H9 (cell line): ENCODE data around the gene SH2B2. TPM values are rescaled to one million over a fixed set of nuclear protein-coding genes. Genes with fewer than 3 reads are reported as not detected.

ENCODE experiments used
- DNase-seq: peaks from one replicate; pipeline ENCODE4 v3.0.0-alpha.2; 2017
- H2AFZ ChIP-seq: one replicate; pipeline ENCODE4 v1.6.1; 2013; ENCODE audit warnings: mild to moderate bottlenecking, low read length, control low read depth, moderate library complexity
- H2AK5ac ChIP-seq: 2 replicates; pipeline ENCODE4 v1.6.1; 2013; ENCODE audit warnings: low read length, control low read depth, mixed read lengths; ENCODE audit not compliant: insufficient read length
- H2BK120ac ChIP-seq: one replicate; pipeline ENCODE4 v1.6.1; 2013; ENCODE audit warnings: low read depth, mild to moderate bottlenecking, low read length, control low read depth, inconsistent platforms; ENCODE audit not compliant: poor library complexity, severe bottlenecking
- H2BK12ac ChIP-seq: 2 replicates; pipeline ENCODE4 v1.6.1; 2013; ENCODE audit warnings: low read length, control low read depth, mixed read lengths, low read depth; ENCODE audit not compliant: insufficient read length
- H2BK15ac ChIP-seq: 2 replicates; pipeline ENCODE4 v1.6.1; 2013; ENCODE audit warnings: low read depth, low read length, control low read depth
- H2BK20ac ChIP-seq: one replicate; pipeline ENCODE4 v1.6.1; 2013; ENCODE audit warnings: low read depth, mild to moderate bottlenecking, low read length, control low read depth, inconsistent platforms; ENCODE audit not compliant: poor library complexity, severe bottlenecking
- H2BK5ac ChIP-seq: 2 replicates; pipeline ENCODE4 v1.6.1; 2013; ENCODE audit warnings: low read length, control low read depth, mixed read lengths; ENCODE audit not compliant: insufficient read length
- H3K14ac ChIP-seq: 2 replicates; pipeline ENCODE4 v1.6.1; 2013; ENCODE audit warnings: low read length, control low read depth; ENCODE audit not compliant: insufficient read depth
- H3K18ac ChIP-seq: 2 replicates; pipeline ENCODE4 v1.6.1; 2013; ENCODE audit warnings: low read depth, mild to moderate bottlenecking, mixed read lengths, low read length, control low read depth; ENCODE audit not compliant: insufficient read length
- H3K23ac ChIP-seq: 2 replicates; pipeline ENCODE4 v1.6.1; 2013; ENCODE audit warnings: low read length, control low read depth, mixed read lengths, low read depth; ENCODE audit not compliant: insufficient read length
- H3K23me2 ChIP-seq: 2 replicates; pipeline ENCODE4 v1.6.1; 2013; ENCODE audit warnings: low read depth, mild to moderate bottlenecking, mixed read lengths, low read length, control low read depth; ENCODE audit not compliant: insufficient read length, poor library complexity, severe bottlenecking
- H3K27ac ChIP-seq: 2 replicates; pipeline ENCODE4 v1.5.1; 2013; ENCODE audit warnings: low read length, control low read depth, mixed read lengths, low read depth; ENCODE audit not compliant: insufficient read length
- H3K27me3 ChIP-seq: 2 replicates; pipeline ENCODE4 v1.6.1; 2013; ENCODE audit warnings: low read length, control low read depth, inconsistent platforms; ENCODE audit not compliant: insufficient read depth
- H3K4ac ChIP-seq: 2 replicates; pipeline ENCODE4 v1.6.1; 2013; ENCODE audit warnings: low read depth, mild to moderate bottlenecking, control low read depth, inconsistent platforms, low read length, moderate library complexity
- H3K4me1 ChIP-seq: 2 replicates; pipeline ENCODE4 v1.6.1; 2013; ENCODE audit warnings: low read length, control low read depth, inconsistent platforms; ENCODE audit not compliant: insufficient read depth
- H3K4me2 ChIP-seq: 2 replicates; pipeline ENCODE4 v1.6.1; 2013; ENCODE audit warnings: low read length, control low read depth, mixed read lengths; ENCODE audit not compliant: insufficient read length, insufficient read depth
- H3K56ac ChIP-seq: 2 replicates; pipeline ENCODE4 v1.6.1; 2013; ENCODE audit warnings: low read depth, mild to moderate bottlenecking, mixed read lengths, low read length, control low read depth; ENCODE audit not compliant: insufficient read length
- H3K79me1 ChIP-seq: 2 replicates; pipeline ENCODE4 v1.6.1; 2013; ENCODE audit warnings: low read depth, mild to moderate bottlenecking, moderate library complexity, low read length, control low read depth, inconsistent platforms; ENCODE audit not compliant: insufficient read depth, poor library complexity, severe bottlenecking
- H3K79me2 ChIP-seq: 2 replicates; pipeline ENCODE4 v1.6.1; 2013; ENCODE audit warnings: low read length, control low read depth, inconsistent platforms; ENCODE audit not compliant: insufficient read depth
- H3K9ac ChIP-seq: 2 replicates; pipeline ENCODE4 v1.6.1; 2013; ENCODE audit warnings: low read length, control low read depth, mixed read lengths; ENCODE audit not compliant: insufficient read length; ENCODE audit errors: extremely low read depth
- H3K9me3 ChIP-seq: one replicate; pipeline ENCODE4 v1.6.1; 2013; ENCODE audit warnings: low read depth, low read length, inconsistent platforms; ENCODE audit not compliant: control insufficient read depth
- H3T11ph ChIP-seq: one replicate; pipeline ENCODE4 v1.6.1; 2013; ENCODE audit warnings: mild to moderate bottlenecking, low read length, control low read depth, inconsistent platforms
- H4K20me1 ChIP-seq: one replicate; pipeline ENCODE4 v1.6.1; 2013; ENCODE audit not compliant: control insufficient read depth, insufficient read length, insufficient read depth
- H4K5ac ChIP-seq: 2 replicates; pipeline ENCODE4 v1.6.1; 2013; ENCODE audit warnings: low read depth, mild to moderate bottlenecking, mixed read lengths, low read length, control low read depth; ENCODE audit not compliant: insufficient read length
- H4K8ac ChIP-seq: replicated peaks from 2 replicates; pipeline ENCODE4 v1.6.1; 2013; ENCODE audit warnings: low read length, control low read depth, mixed read lengths, low read depth; ENCODE audit not compliant: insufficient read length
- H4K91ac ChIP-seq: 2 replicates; pipeline ENCODE4 v1.6.1; 2013; ENCODE audit warnings: low read depth, mild to moderate bottlenecking, moderate library complexity, mixed read lengths, low read length, control low read depth; ENCODE audit not compliant: insufficient read length
- H3K27ac Mint-ChIP-seq, 3 experiments: 2 replicates in 2 of 3; 3 replicates in 1 of 3; pipeline ENCODE4 v1.8.0; 2020 to 2021; ENCODE audit warnings: mixed read lengths in 3 of 3, mild to moderate bottlenecking in 1 of 3, moderate library complexity in 1 of 3
- H3K27me3 Mint-ChIP-seq: 2 replicates; pipeline ENCODE4 v1.8.0; 2021; ENCODE audit warnings: low read depth, mild to moderate bottlenecking, moderate library complexity, mixed read lengths
- H3K36me3 Mint-ChIP-seq, 3 experiments: 2 replicates in 2 of 3; 3 replicates in 1 of 3; pipeline ENCODE4 v1.8.0; 2020 to 2021; ENCODE audit warnings: low read depth in 3 of 3, mixed read lengths in 3 of 3; ENCODE audit not compliant: insufficient read depth in 1 of 3
- H3K4me1 Mint-ChIP-seq, 2 experiments: 2 replicates each; pipeline ENCODE4 v1.8.0; 2020; ENCODE audit warnings: mixed read lengths in 2 of 2
- H3K4me3 Mint-ChIP-seq, 2 experiments: 2 replicates in 1 of 2; 3 replicates in 1 of 2; pipeline ENCODE4 v1.8.0; 2020 to 2021; ENCODE audit warnings: mild to moderate bottlenecking in 2 of 2, mixed read lengths in 2 of 2, moderate library complexity in 1 of 2
- H3K9me3 Mint-ChIP-seq, 2 experiments: 2 replicates in 1 of 2; 3 replicates in 1 of 2; pipeline ENCODE4 v1.8.0; 2020; ENCODE audit warnings: mild to moderate bottlenecking in 2 of 2, mixed read lengths in 2 of 2, moderate library complexity in 1 of 2
- WGBS: extraction: QIAGEN DNeasy Blood & Tissue Kit; methylation state at CpG from one replicate; pipeline ENCODE4 v1.1.7; 2013; ENCODE audit warnings: missing lambda C conversion rate, low lambda C conversion rate, mixed read lengths; ENCODE audit not compliant: insufficient read length; ENCODE audit errors: extremely low coverage; 5-methylcytosine and 5-hydroxymethylcytosine counted together
- total RNA-seq: library from RNA; stranded (reverse); gene quantifications from 2 replicates; pipeline ENCODE4 v1.2.1, GENCODE V29; 2021
- TF ChIP-seq, protein P1 (sequence below): fragments of 200-600 bp; sonication (generic); conservative IDR thresholded peaks from 3 replicates; pipeline ENCODE4 v1.8.0; 2021; ENCODE audit warnings: antibody characterized with exemption, mild to moderate bottlenecking

The SH2B2 gene
- total RNA-seq, 1 experiment from 2014 or later: 10.4 TPM

DNA sequence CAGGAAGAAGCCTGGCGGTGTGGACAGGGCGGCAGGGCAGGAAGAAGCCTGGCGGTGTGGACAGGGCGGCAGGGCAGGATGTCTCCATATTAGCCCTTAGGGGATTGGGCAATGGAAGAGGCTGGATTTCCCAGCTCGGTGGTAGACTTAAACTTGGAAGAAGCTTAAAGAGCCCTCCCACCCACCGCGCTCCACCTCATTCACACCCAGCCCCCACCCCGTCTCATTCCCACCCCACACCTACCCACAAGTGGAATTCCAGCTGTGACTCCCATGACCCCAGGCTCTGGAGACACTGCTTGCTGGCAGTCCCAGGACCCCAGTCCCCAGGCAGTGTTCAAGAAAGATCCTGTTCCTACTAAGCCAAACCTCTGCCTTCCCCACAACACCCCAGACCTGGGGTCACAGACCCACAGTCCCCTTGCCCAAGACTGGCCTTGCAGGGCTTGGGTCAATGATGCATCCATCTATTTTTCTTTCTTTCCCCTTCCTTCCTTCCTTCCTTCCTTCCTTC is 35.6 kb downstream of the SH2B2 start:
- Mint-ChIP-seq H3K4me3 (no peak overlapping the region; a peak in 1 of 5 replicates), H3K4me1 (peaks cover 9 to 18% of the 10 kb centered on the region in 2 experiments), H3K27ac (no peak overlapping the region), H3K36me3 (peaks cover 0 to 2% (median 1%) of the 10 kb centered on the region in 3 experiments; a peak in 3 of 7 replicates), H3K27me3 (peaks cover 19% of the 10 kb centered on the region), H3K9me3 (no peaks in the 10 kb centered on the region)
- TF ChIP-seq, protein P1, sequence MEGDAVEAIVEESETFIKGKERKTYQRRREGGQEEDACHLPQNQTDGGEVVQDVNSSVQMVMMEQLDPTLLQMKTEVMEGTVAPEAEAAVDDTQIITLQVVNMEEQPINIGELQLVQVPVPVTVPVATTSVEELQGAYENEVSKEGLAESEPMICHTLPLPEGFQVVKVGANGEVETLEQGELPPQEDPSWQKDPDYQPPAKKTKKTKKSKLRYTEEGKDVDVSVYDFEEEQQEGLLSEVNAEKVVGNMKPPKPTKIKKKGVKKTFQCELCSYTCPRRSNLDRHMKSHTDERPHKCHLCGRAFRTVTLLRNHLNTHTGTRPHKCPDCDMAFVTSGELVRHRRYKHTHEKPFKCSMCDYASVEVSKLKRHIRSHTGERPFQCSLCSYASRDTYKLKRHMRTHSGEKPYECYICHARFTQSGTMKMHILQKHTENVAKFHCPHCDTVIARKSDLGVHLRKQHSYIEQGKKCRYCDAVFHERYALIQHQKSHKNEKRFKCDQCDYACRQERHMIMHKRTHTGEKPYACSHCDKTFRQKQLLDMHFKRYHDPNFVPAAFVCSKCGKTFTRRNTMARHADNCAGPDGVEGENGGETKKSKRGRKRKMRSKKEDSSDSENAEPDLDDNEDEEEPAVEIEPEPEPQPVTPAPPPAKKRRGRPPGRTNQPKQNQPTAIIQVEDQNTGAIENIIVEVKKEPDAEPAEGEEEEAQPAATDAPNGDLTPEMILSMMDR: no peak
- Histone ChIP-seq H3K27me3 (no peaks in the 10 kb centered on the region), H2BK20ac (no peak overlapping the region), H2AK5ac (no peak overlapping the region), H3K4me1 (no peaks in the 10 kb centered on the region; the same call in 1 of the 2 replicates), H4K5ac (no peak overlapping the region), H3T11ph (no peak overlapping the region), H3K9ac (no peak overlapping the region), H3K56ac (no peak overlapping the region), H3K18ac (no peak overlapping the region), H2BK5ac (no peak overlapping the region), H3K27ac (no peak overlapping the region), H2BK120ac (no peak overlapping the region), H4K8ac (no peak overlapping the region), H2BK15ac (no peak overlapping the region), H3K9me3 (no peaks in the 10 kb centered on the region), H2AFZ (no peak overlapping the region), H3K23ac (no peak overlapping the region), H3K23me2 (no peaks in the 10 kb centered on the region), H3K14ac (no peak overlapping the region), H4K91ac (no peak overlapping the region), H3K4me2 (no peak overlapping the region), H3K79me2 (no peaks in the 10 kb centered on the region), H3K4ac (no peak overlapping the region), H2BK12ac (no peak overlapping the region), H4K20me1 (no peaks in the 10 kb centered on the region), H3K79me1 (no peaks in the 10 kb centered on the region)
- whole genome bisulfite sequencing: no CpG with 5 or more reads among the region's 8 CpGs
- no peak for DNase-seq
